LNCAP (cell line): ENCODE measurements around the gene SPOCK3.

Source experiments
- CTCF ChIP-seq: fragments of 450-650 bp; IDR thresholded peaks from 2 replicates; pipeline ENCODE4 v1.5.1; 2017; ENCODE audit warnings: mild to moderate bottlenecking

SPOCK3 gene

GRCh38 chr4:167020410-167020809 is 213.9 kb downstream of the SPOCK3 start:
- TF ChIP-seq CTCF = no peak

- TF ChIP-seq CTCF = no peak
Observed at GRCh38 chr4:167014944-167015343, 219.3 kb downstream of the SPOCK3 start.

GRCh38 chr4:167003326-167003725 is 231.0 kb downstream of the SPOCK3 start:
- TF ChIP-seq CTCF = no peak

- TF ChIP-seq CTCF = no peak
Observed at GRCh38 chr4:167000141-167000852, 234.0 kb downstream of the SPOCK3 start.

GRCh38 chr4:166996216-166996615 is 238.1 kb downstream of the SPOCK3 start:
- no peak for TF ChIP-seq CTCF

- TF ChIP-seq CTCF = no peak
Observed at GRCh38 chr4:166994686-166995085, 239.6 kb downstream of the SPOCK3 start.

GRCh38 chr4:166991006-166991561 is 243.2 kb downstream of the SPOCK3 start:
- no peak for TF ChIP-seq CTCF
